HG02973 (cell line): ENCODE results near the gene SCARB1.
A peak's percentile ranks its signal among the peaks of the same experiment; 100 is the strongest.
"Not testable (repeated sequence)": the region's sequence is repeated elsewhere in the genome, so short reads cannot be mapped to it uniquely, and the experiment has no call there.

Experiments
- ATAC-seq: cut with Tn5 transposase; IDR thresholded peaks from one replicate; pipeline ENCODE4 v1.9.1; 2021; ENCODE audit warnings: moderate library complexity; ENCODE audit not compliant: unreplicated experiment

Gene SCARB1

GRCh38 chr12:124884587-124885438, 21.1 kb upstream of the SCARB1 start:
- ATAC-seq: peak; percentile 78

GRCh38 chr12:124883263-124884130, 19.8 kb upstream of the SCARB1 start:
- no peak for ATAC-seq

GRCh38 chr12:124881123-124881522, 17.5 kb upstream of the SCARB1 start:
- no peak for ATAC-seq

GRCh38 chr12:124880335-124880734, 16.7 kb upstream of the SCARB1 start:
- ATAC-seq: not testable (repeated sequence)

GRCh38 chr12:124878795-124879516, 15.3 kb upstream of the SCARB1 start:
- no peak for ATAC-seq

GRCh38 chr12:124877423-124877822, 13.8 kb upstream of the SCARB1 start:
- no peak for ATAC-seq

- ATAC-seq: no peak
Measured at GRCh38 chr12:124876171-124876570, 12.5 kb upstream of the SCARB1 start.

GRCh38 chr12:124875803-124876132, 12.1 kb upstream of the SCARB1 start:
- ATAC-seq: no peak

GRCh38 chr12:124874988-124875802, 11.5 kb upstream of the SCARB1 start:
- no peak for ATAC-seq

- ATAC-seq: no peak
Measured at GRCh38 chr12:124874188-124874587, 10.5 kb upstream of the SCARB1 start.

GRCh38 chr12:124872068-124872719, 8.5 kb upstream of the SCARB1 start:
- no peak for ATAC-seq

- ATAC-seq: no peak
Measured at GRCh38 chr12:124871297-124871696, 7.6 kb upstream of the SCARB1 start.

- no peak for ATAC-seq
Measured at GRCh38 chr12:124870515-124870914, 6.9 kb upstream of the SCARB1 start.

GRCh38 chr12:124869059-124869665, 5.5 kb upstream of the SCARB1 start:
- ATAC-seq: no peak

GRCh38 chr12:124868252-124869058, 4.8 kb upstream of the SCARB1 start:
- ATAC-seq: no peak

GRCh38 chr12:124867401-124867930, 3.8 kb upstream of the SCARB1 start:
- ATAC-seq: no peak

- ATAC-seq: no peak
Measured at GRCh38 chr12:124866883-124867400, 3.3 kb upstream of the SCARB1 start.

GRCh38 chr12:124866195-124866882, 2.7 kb upstream of the SCARB1 start:
- no peak for ATAC-seq
